ENCODE data around the gene LSR.
A peak's percentile ranks its signal among the peaks of the same experiment; 100 is the strongest.

The LSR gene

GRCh38 chr19:35248310-35249145 is at the start of gene LSR:
TSS of gene LSR (plus strand) at chr19:35249002. CDS start at chr19:35249023, 21 bp downstream.
- peak; percentile 81 for DNase-seq

DNA sequence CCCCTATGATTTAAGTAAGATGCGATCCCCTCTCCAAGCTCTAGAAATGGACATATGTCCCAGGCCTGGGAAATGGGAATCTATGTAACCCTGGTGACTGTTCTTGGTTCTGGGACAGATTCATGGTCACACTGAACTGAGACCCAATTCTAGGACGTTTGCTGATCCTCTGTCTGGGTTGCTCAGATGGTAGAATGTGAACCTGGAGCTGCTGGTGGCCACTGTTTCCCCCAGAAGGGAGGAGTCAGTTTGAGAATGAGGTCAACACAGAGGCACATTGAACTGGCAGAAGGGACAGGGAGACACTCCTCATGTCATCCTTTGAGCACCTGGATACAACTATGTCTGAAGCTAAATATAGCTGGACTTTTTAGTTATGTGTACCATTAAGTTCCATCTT is 49.3 kb upstream of the LSR start:
- DNase-seq = no peak

GRCh38 chr19:35202722-35203688 is 45.8 kb upstream of the LSR start:
- DNase-seq = no peak

GRCh38 chr19:35204799-35205732 is 43.7 kb upstream of the LSR start:
- DNase-seq = peak; percentile 65

DNA sequence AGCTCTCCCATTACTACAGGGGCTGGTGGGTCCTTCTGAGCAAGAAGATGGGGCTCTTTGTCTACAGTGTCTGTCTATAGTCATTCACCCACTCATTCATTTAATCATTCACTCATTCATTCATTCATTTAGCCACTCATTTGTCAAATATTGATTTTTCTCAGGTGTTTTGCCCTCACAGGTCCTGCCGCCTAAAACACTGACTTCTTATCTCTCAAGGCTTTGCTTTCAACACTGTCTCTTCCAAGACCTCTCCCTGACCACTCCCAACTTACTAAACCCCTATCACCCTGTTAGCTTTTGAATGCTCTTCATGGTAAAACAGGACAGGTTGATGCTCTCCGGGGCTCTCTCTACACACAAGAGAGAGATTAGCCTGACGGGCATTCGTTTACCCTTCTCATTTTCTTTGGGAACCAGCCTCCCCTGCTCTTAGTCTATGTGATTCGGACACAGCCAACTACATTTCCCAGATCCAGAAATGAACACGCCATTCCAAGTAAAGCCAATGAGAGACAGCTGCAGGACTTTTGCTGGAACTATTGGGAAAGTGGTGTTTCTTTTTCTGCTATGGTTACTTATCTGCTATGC is 43.0 kb upstream of the LSR start:
- DNase-seq = no peak

DNA sequence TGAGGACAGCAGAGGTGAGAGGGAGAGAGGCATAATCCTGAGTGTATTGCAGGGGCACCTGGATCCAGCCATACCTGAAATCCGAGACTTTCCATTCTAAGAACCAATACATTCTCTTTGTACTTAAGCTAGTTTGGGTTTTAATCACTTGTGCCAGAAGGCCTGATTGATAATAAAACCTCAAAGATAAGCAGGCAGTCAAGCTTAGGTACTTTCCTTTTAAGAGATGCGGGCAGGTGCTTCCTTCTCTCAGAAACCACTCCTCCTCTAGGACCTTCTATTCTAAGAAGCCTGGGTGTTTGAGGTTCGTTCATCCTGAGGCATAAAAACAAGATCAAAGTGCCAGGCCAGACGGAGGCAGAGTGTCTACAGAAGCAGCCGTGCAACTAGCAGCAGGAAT is 42.4 kb upstream of the LSR start:
- peak; percentile 80 for DNase-seq

DNA sequence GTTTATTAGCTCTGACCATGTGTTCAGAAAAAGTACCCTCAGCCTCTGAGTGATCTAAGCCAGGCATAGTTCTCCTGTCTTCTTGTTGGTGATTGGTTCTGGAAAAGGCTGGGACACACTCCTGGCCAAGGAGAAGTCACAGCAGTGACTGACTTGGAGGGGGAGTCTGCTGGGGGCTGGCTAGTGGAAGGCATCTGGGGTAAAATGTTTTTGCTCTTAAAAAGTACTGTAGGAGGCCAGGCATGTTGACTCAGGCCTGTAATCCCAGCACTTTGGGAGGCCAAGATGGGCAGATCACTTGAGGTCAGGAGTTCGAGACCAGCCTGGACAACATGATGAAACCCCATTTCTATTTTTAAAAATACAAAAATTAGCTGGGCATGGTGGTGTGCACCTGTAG is 41.9 kb upstream of the LSR start:
- no peak for DNase-seq

DNA sequence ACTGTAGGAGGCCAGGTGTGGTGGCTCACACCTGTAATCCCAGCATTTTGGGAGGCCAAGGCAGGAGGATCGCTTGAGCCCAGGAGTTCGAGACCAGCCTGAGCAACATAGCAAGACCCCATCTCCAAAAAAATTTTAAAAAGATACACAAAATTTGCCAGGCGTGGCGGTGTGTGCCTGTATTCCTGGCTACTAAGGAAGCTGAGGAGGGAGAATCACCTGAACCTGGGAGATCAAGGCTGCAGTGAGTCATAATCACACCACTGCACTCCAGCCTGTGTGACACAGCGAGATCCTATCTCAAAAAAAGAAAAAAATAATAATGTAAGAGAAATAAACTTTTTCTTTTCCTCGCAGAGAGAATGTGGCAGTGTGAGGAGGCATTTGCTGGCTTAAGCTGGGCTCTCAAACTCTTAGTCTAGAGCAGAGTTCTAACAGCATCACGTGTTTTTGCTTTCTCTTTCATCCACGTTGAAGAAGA is 41.4 kb upstream of the LSR start:
- peak; percentile 38 for DNase-seq

- DNase-seq = no peak
These were observed 40.7 kb upstream of the LSR start for GRCh38 chr19:35208121-35208520.

GRCh38 chr19:35209646-35210045 is 39.2 kb upstream of the LSR start:
- no peak for DNase-seq

- DNase-seq = peak; percentile 94
These were observed 37.1 kb upstream of the LSR start for GRCh38 chr19:35211545-35212230.

DNA sequence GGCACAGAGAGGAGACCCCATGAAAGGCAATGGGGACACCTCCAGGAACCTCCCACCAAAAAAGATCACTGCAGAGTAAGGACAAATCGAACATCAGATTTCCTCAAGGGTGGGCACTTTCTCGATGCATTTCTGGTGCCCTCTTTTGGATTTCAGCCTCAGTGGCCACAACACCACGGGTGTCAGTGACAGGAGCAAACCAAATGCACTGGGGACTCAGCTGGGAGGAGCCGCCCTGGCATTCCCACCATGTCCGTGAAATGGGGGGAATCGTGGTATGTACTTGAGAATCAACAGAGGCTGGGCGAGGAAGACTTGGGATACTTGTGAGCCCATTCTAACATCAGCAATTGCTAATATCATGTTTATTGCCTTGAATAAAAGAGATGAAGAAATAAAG is 36.6 kb upstream of the LSR start:
- no peak for DNase-seq

GRCh38 chr19:35213663-35214632 is 34.9 kb upstream of the LSR start:
- DNase-seq = peak; percentile 92

GRCh38 chr19:35214766-35215422 is 33.9 kb upstream of the LSR start:
- DNase-seq = no peak

DNA sequence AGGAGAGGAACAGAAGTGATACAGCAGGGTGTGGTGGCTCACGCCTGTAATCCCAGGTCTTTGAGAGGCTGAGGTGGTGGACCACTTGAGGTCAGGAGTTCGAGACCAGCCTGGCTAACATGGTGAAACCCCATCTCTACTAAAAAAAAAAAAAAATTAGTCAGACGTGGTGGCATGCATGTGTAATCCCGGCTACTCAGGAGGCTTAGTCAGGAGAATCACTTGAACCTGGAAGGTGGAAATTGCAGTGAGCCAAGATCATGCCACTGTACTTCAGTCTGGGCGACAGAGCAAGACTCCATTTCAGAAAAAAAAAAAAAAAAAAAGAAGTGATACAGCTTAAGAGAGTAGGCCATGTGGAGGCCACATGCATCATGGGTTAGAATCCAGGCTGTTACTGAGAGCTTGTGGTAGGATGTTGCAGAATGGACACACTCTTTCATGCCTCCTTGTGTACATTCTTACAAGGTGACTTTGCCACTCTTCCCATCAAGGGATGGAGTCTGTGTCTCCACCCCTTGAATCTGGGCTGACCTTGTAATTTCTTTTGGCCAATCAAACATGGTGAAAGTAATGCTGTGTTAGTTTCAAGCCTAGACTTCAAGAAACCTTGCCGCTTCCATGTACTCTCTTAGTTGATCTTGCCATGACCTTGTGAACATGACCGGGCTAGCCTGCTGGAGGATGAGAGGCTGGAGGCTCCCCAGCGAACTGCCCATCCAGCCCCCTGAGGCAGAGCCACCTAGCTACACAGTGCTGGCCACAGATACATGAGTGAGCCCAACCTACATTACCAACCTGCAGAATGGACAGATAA is 32.6 kb upstream of the LSR start:
- DNase-seq = peak; percentile 22

DNA sequence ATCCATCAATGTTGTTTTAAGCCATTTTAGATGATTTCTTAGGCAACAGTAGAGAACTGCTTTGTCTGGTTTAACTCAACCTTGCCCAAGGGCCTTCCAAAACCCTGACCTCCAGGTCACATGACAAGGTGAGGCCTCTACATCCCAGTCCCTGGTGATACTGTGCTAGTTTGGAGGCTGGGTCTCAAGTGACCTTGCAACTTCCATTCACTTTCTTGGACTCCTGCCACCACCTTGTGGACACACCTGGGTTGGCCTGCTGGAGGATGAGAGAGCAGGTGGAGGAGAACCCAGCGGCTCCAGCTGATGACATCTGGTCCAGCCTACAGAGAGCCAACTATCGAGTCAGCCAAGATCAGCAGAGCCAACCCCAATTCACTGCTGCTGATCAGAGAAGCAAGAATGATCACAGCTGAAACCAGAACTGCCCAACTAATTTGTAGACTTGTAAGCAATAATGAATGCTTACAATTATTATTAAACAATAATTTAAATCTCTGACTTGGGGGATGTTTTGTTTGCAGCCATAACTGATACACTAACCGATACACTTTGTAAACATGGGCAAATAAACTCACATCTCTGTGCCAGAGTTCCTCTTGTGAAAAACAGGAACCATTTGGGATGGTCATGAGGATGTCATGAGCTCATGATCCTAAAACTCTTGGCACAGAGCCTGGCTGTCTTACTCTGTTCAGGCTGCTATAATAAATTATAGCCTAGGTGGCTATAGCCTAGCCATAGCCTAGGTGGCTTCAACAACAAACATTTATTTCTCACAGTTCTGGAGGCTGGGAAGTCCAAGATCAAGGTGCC is 31.8 kb upstream of the LSR start:
- DNase-seq = peak; percentile 57

DNA sequence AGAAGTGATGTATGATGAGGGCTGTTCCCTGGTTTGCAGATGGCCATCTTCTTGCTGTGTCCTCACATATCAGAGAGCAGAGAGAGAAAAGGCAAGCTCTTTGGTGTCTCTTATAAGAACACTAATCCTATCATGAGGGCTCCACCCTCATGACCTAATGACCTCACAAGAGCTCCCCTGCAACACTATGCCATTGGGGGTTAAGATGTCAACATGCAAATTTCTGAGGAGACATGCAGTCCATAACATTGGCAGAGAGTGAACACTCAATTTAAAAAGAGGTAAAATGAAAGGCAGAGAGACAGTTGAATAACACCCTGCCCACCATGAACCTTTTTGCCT is 31.2 kb upstream of the LSR start:
- DNase-seq = no peak

GRCh38 chr19:35219008-35219407 is 29.8 kb upstream of the LSR start:
- no peak for DNase-seq
